Body of pancreas (tissue), 4 donors: Measurements from ENCODE around the gene ANKRD55.

ENCODE experiments used
- CTCF ChIP-seq, 7 experiments: fragments of 450-650 bp in 4 of 7; fragments of 200-600 bp in 3 of 7; sonication (generic) in 3 of 7; IDR thresholded peaks; one replicate each; pipeline ENCODE4 v1.5.1; 2016 to 2019; ENCODE audit warnings: antibody characterized with exemption in 7 of 7
- POLR2A ChIP-seq, 3 donors: fragments of 450-650 bp; IDR thresholded peaks; one replicate each; pipeline ENCODE4 v1.6.1; 2016; ENCODE audit warnings: antibody characterized with exemption in 3 of 3, mild to moderate bottlenecking in 2 of 3

- TF ChIP-seq CTCF (IDR thresholded peaks at IDR 0.05): no peak
- no peak for TF ChIP-seq POLR2A (IDR thresholded peaks at IDR 0.05)
These were observed 90.9 kb downstream of the ANKRD55 start for GRCh38 chr5:56142233-56142613.
